Stimulated activated CD4-positive, alpha-beta T cell treated with anti-CD3 and anti-CD28 coated beads, Interleukin-2, amount 100 ng/mL, for 24 hours (primary cell): ENCODE measurements around the gene EED.
"Not testable (repeated sequence)": the region's sequence is repeated elsewhere in the genome, so short reads cannot be mapped to it uniquely, and the experiment has no call there.

Source experiments
- DNase-seq, 2 donors: peaks; one replicate each; pipeline ENCODE4 v3.0.0-alpha.2; 2020

EED gene

GRCh38 chr11:86219311-86220193, 25.0 kb upstream of the EED start:
- DNase-seq: no peak

- DNase-seq: no peak
Observed at GRCh38 chr11:86220653-86221052, 23.9 kb upstream of the EED start.

- no peak for DNase-seq
Observed at GRCh38 chr11:86222081-86222480, 22.5 kb upstream of the EED start.

- DNase-seq: not testable (repeated sequence)
Observed at GRCh38 chr11:86224575-86224974, 20.0 kb upstream of the EED start.

- not testable (repeated sequence) for DNase-seq
Observed at GRCh38 chr11:86225344-86225743, 19.2 kb upstream of the EED start.

- no peak for DNase-seq
Observed at GRCh38 chr11:86228269-86229038, 16.1 kb upstream of the EED start.

GRCh38 chr11:86229039-86229330, 15.6 kb upstream of the EED start:
- peak; percentile 62 to 63 for DNase-seq

- no peak for DNase-seq
Observed at GRCh38 chr11:86230179-86230804, 14.3 kb upstream of the EED start.

GRCh38 chr11:86230921-86231434, 13.6 kb upstream of the EED start:
- DNase-seq: no peak

GRCh38 chr11:86232556-86232955, 12.0 kb upstream of the EED start:
- no peak for DNase-seq

- DNase-seq: no peak
Observed at GRCh38 chr11:86234831-86235461, 9.6 kb upstream of the EED start.

GRCh38 chr11:86237267-86237804, 7.2 kb upstream of the EED start:
- DNase-seq: no peak

- no peak for DNase-seq
Observed at GRCh38 chr11:86240164-86240563, 4.4 kb upstream of the EED start.

GRCh38 chr11:86241956-86242535, 2.5 kb upstream of the EED start:
- no peak for DNase-seq

- DNase-seq: no peak
Observed at GRCh38 chr11:86243396-86243795, 1.2 kb upstream of the EED start.

- peak; percentile 89 for DNase-seq
Observed at GRCh38 chr11:86244063-86244521, 461 bp upstream of the EED start.

- peak; percentile 44 to 47 for DNase-seq
Observed at GRCh38 chr11:86245369-86246292, 1.1 kb downstream of the EED start.

GRCh38 chr11:86246293-86246675, 1.7 kb downstream of the EED start:
- DNase-seq: no peak

- DNase-seq: no peak
Observed at GRCh38 chr11:86247608-86248007, 3.1 kb downstream of the EED start.

GRCh38 chr11:86248609-86249008, 4.1 kb downstream of the EED start:
- DNase-seq: peak; percentile 26 to 38
